Natural killer cell (primary cell): ENCODE data around the gene PAOX. TPM values are rescaled to one million over a fixed set of nuclear protein-coding genes. Genes with fewer than 3 reads are reported as not detected.

Experiments
- ATAC-seq, 3 donors: fragments of 150-1000 bp in 2 of 3; fragments of 200-7000 bp in 1 of 3; cut with Tn5 transposase; 1 replicate in 1 of 3; 2 replicates in 2 of 3; pipeline ENCODE4 v1.10.0; 2021; ENCODE audit warnings: mild to moderate bottlenecking in 2 of 3, moderate library complexity in 2 of 3
- DNase-seq, 2 donors: peaks; one replicate each; pipeline versions ENCODE4 v3.0.0 to v3.0.0-alpha.2; 2013 to 2021; ENCODE audit warnings: mixed read lengths in 1 of 2
- H3K27ac ChIP-seq: one replicate; pipeline ENCODE4 v1.5.1; 2013; ENCODE audit warnings: mild to moderate bottlenecking, low read length
- H3K27me3 ChIP-seq: one replicate; pipeline ENCODE4 v1.6.1; 2013; ENCODE audit warnings: low read length; ENCODE audit not compliant: control insufficient read depth, insufficient read depth
- H3K36me3 ChIP-seq: one replicate; pipeline ENCODE4 v1.6.1; 2013; ENCODE audit warnings: low read length; ENCODE audit not compliant: control insufficient read depth, insufficient read depth
- H3K4me1 ChIP-seq: one replicate; pipeline ENCODE4 v1.6.1; 2013; ENCODE audit warnings: low read length; ENCODE audit not compliant: control insufficient read depth, insufficient read depth
- H3K4me3 ChIP-seq: one replicate; pipeline ENCODE4 v1.5.1; 2013; ENCODE audit warnings: low read length
- H3K9me3 ChIP-seq: one replicate; pipeline ENCODE4 v1.6.1; 2013; ENCODE audit warnings: low read length; ENCODE audit not compliant: control insufficient read depth, insufficient read depth
- H3K27ac Mint-ChIP-seq, 2 donors: one replicate each; pipeline ENCODE4 v1.8.0; 2022; ENCODE audit warnings: mild to moderate bottlenecking in 2 of 2, mixed read lengths in 2 of 2, moderate library complexity in 1 of 2
- H3K27me3 Mint-ChIP-seq, 2 donors: one replicate each; pipeline ENCODE4 v1.8.0; 2022; ENCODE audit warnings: low read depth in 2 of 2, mixed read lengths in 2 of 2
- H3K36me3 Mint-ChIP-seq: one replicate; pipeline ENCODE4 v1.8.0; 2022; ENCODE audit warnings: mixed read lengths
- H3K4me1 Mint-ChIP-seq, 2 donors: one replicate each; pipeline ENCODE4 v1.8.0; 2022; ENCODE audit warnings: mixed read lengths in 2 of 2
- H3K4me3 Mint-ChIP-seq: one replicate; pipeline ENCODE4 v1.8.0; 2022; ENCODE audit warnings: mild to moderate bottlenecking, moderate library complexity, mixed read lengths
- H3K9me3 Mint-ChIP-seq, 2 donors: one replicate each; pipeline ENCODE4 v1.8.0; 2022; ENCODE audit warnings: mixed read lengths in 2 of 2
- CTCF ChIP-seq: fragments of 200-600 bp; IDR thresholded peaks from one replicate; pipeline ENCODE4 v1.8.0; 2022; ENCODE audit warnings: antibody characterized with exemption
- WGBS: methylation state at CpG from one replicate; pipeline ENCODE4 v1.1.7; 2013; ENCODE audit warnings: missing lambda C conversion rate; ENCODE audit not compliant: insufficient coverage; 5-methylcytosine and 5-hydroxymethylcytosine counted together
- intact Hi-C: fragments of 100-400 bp; cut with micrococcal nuclease; formaldehyde crosslinking; loops from one replicate; pipeline ENCODE4 v1.14.2; 2022
- total RNA-seq, 4 donors: library from RNA; stranded (reverse); fragments of 120-200 nt in 1 of 4; gene quantifications; one replicate each; pipeline versions ENCODE4 v1.2.3 to v1.2.4, GENCODE V29; 2013 to 2022

The PAOX gene
- total RNA-seq, 3 donors from 2014 or later (not counting 1 experiment from before 2014, with no cell fraction given): 4.2 to 5.8 (median 5.5) TPM

GRCh38 chr10:133368153-133368552 is 10.9 kb upstream of the PAOX start:
- Histone ChIP-seq H3K27ac (no peak overlapping the region), H3K9me3 (no peaks in the 10 kb centered on the region), H3K4me1 (peaks cover 8% of the 10 kb centered on the region), H3K4me3 (no peak overlapping the region), H3K36me3 (peaks cover 44% of the 10 kb centered on the region), H3K27me3 (no peaks in the 10 kb centered on the region)
- Mint-ChIP-seq H3K27me3 (no peaks in the 10 kb centered on the region), H3K9me3 (no peaks in the 10 kb centered on the region), H3K4me3 (no peak overlapping the region), H3K27ac (no peak overlapping the region), H3K4me1 (peaks cover 0 to 3% of the 10 kb centered on the region in 2 donors), H3K36me3 (no peaks in the 10 kb centered on the region)
- ATAC-seq (no peak), DNase-seq (no peak)
- WGBS: 94% methylated on average over 7 of the region's 7 CpGs
- intact Hi-C loops: no loop called here
- TF ChIP-seq CTCF: no peak

GRCh38 chr10:133370030-133370786 is 8.9 kb upstream of the PAOX start:
- Mint-ChIP-seq H3K4me3 (peak overlapping the region; percentile 9), H3K9me3 (no peaks in the 10 kb centered on the region), H3K36me3 (no peaks in the 10 kb centered on the region), H3K27me3 (no peaks in the 10 kb centered on the region), H3K4me1 (peaks cover 0 to 10% of the 10 kb centered on the region in 2 donors), H3K27ac (no peak overlapping the region)
- peaks cover 37% of the 10 kb centered on the region for H3K36me3 ChIP-seq
- no peaks in the 10 kb centered on the region for H3K27me3 ChIP-seq
- DNase-seq: no peak
- no peaks in the 10 kb centered on the region for H3K9me3 ChIP-seq
- no peak overlapping the region for H3K27ac ChIP-seq
- peaks cover 17% of the 10 kb centered on the region for H3K4me1 ChIP-seq
- no peak for TF ChIP-seq CTCF
- 94% methylated on average over 23 of the region's 24 CpGs for WGBS
- intact Hi-C loops: no loop called here
- no peak overlapping the region for H3K4me3 ChIP-seq
- no peak for ATAC-seq

GRCh38 chr10:133372507-133372906 is 6.6 kb upstream of the PAOX start:
- Mint-ChIP-seq H3K9me3 (no peaks in the 10 kb centered on the region), H3K4me1 (peaks cover 0 to 10% of the 10 kb centered on the region in 2 donors), H3K27ac (no peak overlapping the region), H3K4me3 (peak overlapping the region; percentile 79), H3K27me3 (no peaks in the 10 kb centered on the region), H3K36me3 (no peaks in the 10 kb centered on the region)
- no peak for TF ChIP-seq CTCF
- WGBS: 62% methylated on average over 19 of the region's 20 CpGs
- no peak overlapping the region for H3K4me3 ChIP-seq
- no peak for DNase-seq
- no peak for ATAC-seq
- H3K27me3 ChIP-seq: no peaks in the 10 kb centered on the region
- H3K27ac ChIP-seq: no peak overlapping the region
- peaks cover 22% of the 10 kb centered on the region for H3K36me3 ChIP-seq
- intact Hi-C loops: loop anchor here (2.0 kb wide), 1 partner anchor 16 kb away; no protein-coding TSS in a partner anchor
- no peaks in the 10 kb centered on the region for H3K9me3 ChIP-seq
- H3K4me1 ChIP-seq: peaks cover 20% of the 10 kb centered on the region
